ENCODE data around the gene TDRD3. TPM values are rescaled to one million over a fixed set of nuclear protein-coding genes. Genes with fewer than 3 reads are reported as not detected.
"Not testable (repeated sequence)": the region's sequence is repeated elsewhere in the genome, so short reads cannot be mapped to it uniquely, and the experiment has no call there.

TDRD3 gene
- total RNA-seq, 3 donors from 2014 or later, result 30.6 to 52.1 (median 32.1) TPM

- TF ChIP-seq, protein P1, sequence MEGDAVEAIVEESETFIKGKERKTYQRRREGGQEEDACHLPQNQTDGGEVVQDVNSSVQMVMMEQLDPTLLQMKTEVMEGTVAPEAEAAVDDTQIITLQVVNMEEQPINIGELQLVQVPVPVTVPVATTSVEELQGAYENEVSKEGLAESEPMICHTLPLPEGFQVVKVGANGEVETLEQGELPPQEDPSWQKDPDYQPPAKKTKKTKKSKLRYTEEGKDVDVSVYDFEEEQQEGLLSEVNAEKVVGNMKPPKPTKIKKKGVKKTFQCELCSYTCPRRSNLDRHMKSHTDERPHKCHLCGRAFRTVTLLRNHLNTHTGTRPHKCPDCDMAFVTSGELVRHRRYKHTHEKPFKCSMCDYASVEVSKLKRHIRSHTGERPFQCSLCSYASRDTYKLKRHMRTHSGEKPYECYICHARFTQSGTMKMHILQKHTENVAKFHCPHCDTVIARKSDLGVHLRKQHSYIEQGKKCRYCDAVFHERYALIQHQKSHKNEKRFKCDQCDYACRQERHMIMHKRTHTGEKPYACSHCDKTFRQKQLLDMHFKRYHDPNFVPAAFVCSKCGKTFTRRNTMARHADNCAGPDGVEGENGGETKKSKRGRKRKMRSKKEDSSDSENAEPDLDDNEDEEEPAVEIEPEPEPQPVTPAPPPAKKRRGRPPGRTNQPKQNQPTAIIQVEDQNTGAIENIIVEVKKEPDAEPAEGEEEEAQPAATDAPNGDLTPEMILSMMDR (IDR thresholded peaks at IDR 0.05), result no peak
- TF ChIP-seq POLR2AphosphoS5 (IDR thresholded peaks at IDR 0.05), result no peak
- TF ChIP-seq POLR2A (IDR thresholded peaks at IDR 0.05), result no peak
- Histone ChIP-seq H3K4me1 (no peaks in the 10 kb centered on the region), H3K9me3 (no peaks in the 10 kb centered on the region), H3K27ac (no peak overlapping the region), H3K36me3 (no peaks in the 10 kb centered on the region), H3K4me3 (no peak overlapping the region), H3K27me3 (no peaks in the 10 kb centered on the region)
- intact Hi-C loops (cut with DNase I; ENCODE audit: low total_unique reads), result no loop called here
- DNase-seq (ENCODE audit: low spot score in 2 of 2), result no peak
Observed at GRCh38 chr13:60407095-60407494, 10.1 kb downstream of the TDRD3 start.

GRCh38 chr13:60407852-60408251, 10.8 kb downstream of the TDRD3 start:
- H3K27me3 ChIP-seq; H3K36me3 ChIP-seq; H3K4me1 ChIP-seq; intact Hi-C loops (cut with DNase I; ENCODE audit: low total_unique reads); H3K4me3 ChIP-seq; DNase-seq (ENCODE audit: low spot score in 2 of 2); H3K9me3 ChIP-seq; H3K27ac ChIP-seq: not testable (repeated sequence)

- H3K36me3 ChIP-seq; H3K4me3 ChIP-seq; H3K4me1 ChIP-seq; H3K9me3 ChIP-seq; H3K27ac ChIP-seq; intact Hi-C loops (cut with DNase I; ENCODE audit: low total_unique reads); DNase-seq (ENCODE audit: low spot score in 2 of 2); H3K27me3 ChIP-seq: not testable (repeated sequence)
Observed at GRCh38 chr13:60409574-60410292, 12.7 kb downstream of the TDRD3 start.

GRCh38 chr13:60410299-60410698, 13.3 kb downstream of the TDRD3 start:
- H3K27me3 ChIP-seq, result no peaks in the 10 kb centered on the region
- intact Hi-C loops (cut with DNase I; ENCODE audit: low total_unique reads), result no loop called here
- no peak for DNase-seq (ENCODE audit: low spot score in 2 of 2)
- no peak overlapping the region for H3K4me3 ChIP-seq
- H3K36me3 ChIP-seq, result no peaks in the 10 kb centered on the region
- TF ChIP-seq, protein P1 (IDR thresholded peaks at IDR 0.05), result no peak
- TF ChIP-seq POLR2AphosphoS5 (IDR thresholded peaks at IDR 0.05), result no peak
- no peak for TF ChIP-seq POLR2A (IDR thresholded peaks at IDR 0.05)
- no peaks in the 10 kb centered on the region for H3K4me1 ChIP-seq
- no peak overlapping the region for H3K27ac ChIP-seq
- H3K9me3 ChIP-seq, result no peaks in the 10 kb centered on the region

- no peaks in the 10 kb centered on the region for H3K4me1 ChIP-seq
- H3K36me3 ChIP-seq, result no peaks in the 10 kb centered on the region
- no peak for DNase-seq (ENCODE audit: low spot score in 2 of 2)
- H3K9me3 ChIP-seq, result no peaks in the 10 kb centered on the region
- no peaks in the 10 kb centered on the region for H3K27me3 ChIP-seq
- TF ChIP-seq POLR2AphosphoS5 (IDR thresholded peaks at IDR 0.05), result no peak
- TF ChIP-seq, protein P1 (IDR thresholded peaks at IDR 0.05), result no peak
- H3K4me3 ChIP-seq, result no peak overlapping the region
- intact Hi-C loops (cut with DNase I; ENCODE audit: low total_unique reads), result no loop called here
- no peak overlapping the region for H3K27ac ChIP-seq
Observed at GRCh38 chr13:60411464-60411863, 14.4 kb downstream of the TDRD3 start.

GRCh38 chr13:60411983-60412382, 15.0 kb downstream of the TDRD3 start:
- TF ChIP-seq POLR2AphosphoS5 (IDR thresholded peaks at IDR 0.05) (no peak), POLR2A (IDR thresholded peaks at IDR 0.05) (no peak)
- TF ChIP-seq, protein P1 (IDR thresholded peaks at IDR 0.05), result no peak
- intact Hi-C loops (cut with DNase I; ENCODE audit: low total_unique reads), result no loop called here

More at GRCh38 chr13:60411983-60412382, 15.0 kb downstream of the TDRD3 start:
- Histone ChIP-seq H3K9me3 (no peaks in the 10 kb centered on the region), H3K4me3 (no peak overlapping the region), H3K27ac (no peak overlapping the region), H3K27me3 (no peaks in the 10 kb centered on the region), H3K4me1 (no peaks in the 10 kb centered on the region), H3K36me3 (no peaks in the 10 kb centered on the region)
- no peak for DNase-seq (ENCODE audit: low spot score in 2 of 2)

Measured in breast epithelium (tissue), 4 donors.